K562 (cell line): ENCODE data around the gene SCFD2. TPM values are rescaled to one million over a fixed set of nuclear protein-coding genes. Genes with fewer than 3 reads are reported as not detected.
A peak's percentile ranks its signal among the peaks of the same experiment; 100 is the strongest.

Experiments
- CTCFL ChIP-seq: IDR thresholded peaks from 2 replicates; pipeline ENCODE4 v1.6.1; 2011; ENCODE audit warnings: borderline replicate concordance, low read depth, mild to moderate bottlenecking, moderate library complexity, low read length; ENCODE audit not compliant: insufficient read depth, poor library complexity, severe bottlenecking
- CUX1 ChIP-seq: fragments of 200-800 bp; sonication (Bioruptor generic); IDR thresholded peaks from 2 replicates; pipeline ENCODE4 v1.6.1; 2016; ENCODE audit warnings: missing genetic modification characterization, missing compliant biosample characterization
- E2F6 ChIP-seq, 2 experiments: IDR thresholded peaks; 2 replicates each; pipeline ENCODE4 v1.6.1; 2011; ENCODE audit warnings: borderline replicate concordance in 1 of 2, control low read depth in 1 of 2, low read depth in 1 of 2, low read length in 1 of 2, mild to moderate bottlenecking in 1 of 2, mixed read lengths in 1 of 2, moderate library complexity in 1 of 2; ENCODE audit not compliant: insufficient read depth in 1 of 2, insufficient read length in 1 of 2, poor library complexity in 1 of 2, severe bottlenecking in 1 of 2; ENCODE audit errors: extremely low read depth in 1 of 2
- HDAC1 ChIP-seq, 2 experiments: fragments of 450-650 bp; IDR thresholded peaks; 2 replicates each; pipeline ENCODE4 v1.6.1; 2016 to 2017; ENCODE audit warnings: inconsistent platforms in 1 of 2, mild to moderate bottlenecking in 1 of 2, moderate library complexity in 1 of 2
- NCOA1 ChIP-seq: fragments of 450-650 bp; IDR thresholded peaks from 2 replicates; pipeline ENCODE4 v1.6.1; 2016; ENCODE audit warnings: low read depth
- SMARCE1 ChIP-seq: fragments of 450-650 bp; IDR thresholded peaks from 2 replicates; pipeline ENCODE4 v1.7.1; 2016; ENCODE audit warnings: mild to moderate bottlenecking
- THAP12 ChIP-seq: fragments of 250-450 bp; sonication (Bioruptor Pico); IDR thresholded peaks from 2 replicates; pipeline ENCODE4 v1.9.0; 2021; ENCODE audit warnings: mild to moderate bottlenecking, inconsistent platforms
- ZFPM2 ChIP-seq: fragments of 250-450 bp; sonication (Bioruptor Pico); IDR thresholded peaks from 2 replicates; pipeline ENCODE4 v1.5.1; 2022; ENCODE audit warnings: mild to moderate bottlenecking
- ZNF324 ChIP-seq: fragments of 250-450 bp; sonication (Bioruptor Pico); IDR thresholded peaks from 2 replicates; pipeline ENCODE4 v1.4.0; 2020; ENCODE audit warnings: mild to moderate bottlenecking
- polyA plus RNA-seq, 8 experiments: library from polyadenylated mRNA; depleted of rRNA in 4 of 8; stranded (reverse) in 5 of 8; unstranded in 3 of 8; fragments of >200 nt; fragmentation: Nextera tagmentation in 2 of 8; fragmentation: Illumina TruSeq in 1 of 8; extraction: Ambion mirVana in 2 of 8; extraction: Trizol in 1 of 8; gene quantifications; 2 replicates each; pipeline versions ENCODE4 v1.2.1 to v1.2.3, GENCODE V29; 2011 to 2014; ENCODE audit warnings: inconsistent platforms in 1 of 8, missing spikeins in 1 of 8
- total RNA-seq, 7 experiments: library from RNA; depleted of rRNA in 6 of 7; stranded (reverse); fragments of >200 nt in 6 of 7; fragmentation: Illumina TruSeq in 2 of 7; extraction: Trizol in 2 of 7; gene quantifications; 2 replicates each; pipeline versions ENCODE4 v1.2.1 to v1.2.3, GENCODE V29; 2011 to 2021; ENCODE audit warnings: low replicate concordance in 1 of 7
- TF ChIP-seq, protein P1 (sequence below), 3 experiments: fragments of 200-800 bp in 1 of 3; fragments of 250-450 bp in 1 of 3; fragments of 450-650 bp in 1 of 3; sonication (Bioruptor Pico) in 1 of 3; sonication (Bioruptor generic) in 1 of 3; formaldehyde crosslinking in 1 of 3; IDR thresholded peaks; 2 replicates each; pipeline versions ENCODE4 v1.6.1 to v1.8.0; 2016 to 2022; ENCODE audit warnings: mild to moderate bottlenecking in 2 of 3, missing genetic modification characterization in 2 of 3, missing compliant biosample characterization in 1 of 3, moderate library complexity in 1 of 3

SCFD2 gene
- total and polyA plus RNA-seq, 9 of the 15 experiments (the other 6 are each of a cell fraction or from before 2014, with no cell fraction given), result 5.7 to 30.3 (median 22.8) TPM

DNA sequence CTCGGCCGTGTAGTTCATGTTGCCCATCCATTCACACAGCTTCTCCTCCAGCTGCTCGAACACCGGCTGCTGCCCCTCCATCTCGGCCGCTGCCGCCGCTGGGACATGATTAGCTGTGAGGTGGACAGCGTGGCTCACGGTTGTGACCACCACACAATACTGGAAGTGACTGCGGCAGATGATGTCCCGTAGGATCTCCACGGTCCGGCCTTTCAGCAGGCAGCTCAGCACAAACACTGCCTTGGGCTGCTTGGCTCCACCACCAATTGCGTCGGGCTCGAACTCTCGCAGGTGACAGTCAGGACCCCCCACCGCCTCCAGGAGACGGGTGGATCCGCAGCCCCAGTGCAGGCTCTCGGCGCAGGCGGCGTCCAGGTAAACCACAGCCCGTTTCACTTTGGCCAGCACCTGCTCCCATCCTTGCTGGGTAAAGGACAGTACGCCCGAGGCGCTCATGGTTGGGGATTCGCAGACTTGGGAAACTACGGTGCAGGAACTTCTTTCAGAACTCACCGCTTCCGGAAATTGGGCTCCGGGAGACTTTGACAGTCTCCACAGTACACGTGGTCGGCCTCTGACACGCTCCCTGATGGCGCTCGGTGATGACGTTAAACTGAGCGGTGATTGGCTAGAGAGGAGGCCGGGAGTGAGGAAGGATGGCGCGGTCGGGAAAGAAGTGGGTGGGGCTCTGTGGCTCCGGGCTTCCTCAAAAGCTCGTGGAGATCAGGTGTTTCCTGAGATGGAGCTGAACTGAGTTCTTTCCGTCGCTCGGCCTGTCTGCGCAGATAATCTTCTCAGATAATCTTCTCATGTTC lies at the start of gene SCFD2 (continued):
- no peak for TF ChIP-seq CUX1 (CRISPR knock-in tag)
- TF ChIP-seq ZNF324 (CRISPR knock-in tag), result no peak
- TF ChIP-seq CTCFL, result no peak
- TF ChIP-seq THAP12 (CRISPR knock-in tag), result no peak
- no peak for TF ChIP-seq NCOA1
- TF ChIP-seq ZFPM2, result no peak
- TF ChIP-seq HDAC1 (IDR thresholded peaks at IDR 0.05), result peak; percentile 95 to 100; a peak in 3 of 4 replicates
- no peak; the same call in 1 of the 2 replicates for TF ChIP-seq SMARCE1
- TF ChIP-seq, protein P1, sequence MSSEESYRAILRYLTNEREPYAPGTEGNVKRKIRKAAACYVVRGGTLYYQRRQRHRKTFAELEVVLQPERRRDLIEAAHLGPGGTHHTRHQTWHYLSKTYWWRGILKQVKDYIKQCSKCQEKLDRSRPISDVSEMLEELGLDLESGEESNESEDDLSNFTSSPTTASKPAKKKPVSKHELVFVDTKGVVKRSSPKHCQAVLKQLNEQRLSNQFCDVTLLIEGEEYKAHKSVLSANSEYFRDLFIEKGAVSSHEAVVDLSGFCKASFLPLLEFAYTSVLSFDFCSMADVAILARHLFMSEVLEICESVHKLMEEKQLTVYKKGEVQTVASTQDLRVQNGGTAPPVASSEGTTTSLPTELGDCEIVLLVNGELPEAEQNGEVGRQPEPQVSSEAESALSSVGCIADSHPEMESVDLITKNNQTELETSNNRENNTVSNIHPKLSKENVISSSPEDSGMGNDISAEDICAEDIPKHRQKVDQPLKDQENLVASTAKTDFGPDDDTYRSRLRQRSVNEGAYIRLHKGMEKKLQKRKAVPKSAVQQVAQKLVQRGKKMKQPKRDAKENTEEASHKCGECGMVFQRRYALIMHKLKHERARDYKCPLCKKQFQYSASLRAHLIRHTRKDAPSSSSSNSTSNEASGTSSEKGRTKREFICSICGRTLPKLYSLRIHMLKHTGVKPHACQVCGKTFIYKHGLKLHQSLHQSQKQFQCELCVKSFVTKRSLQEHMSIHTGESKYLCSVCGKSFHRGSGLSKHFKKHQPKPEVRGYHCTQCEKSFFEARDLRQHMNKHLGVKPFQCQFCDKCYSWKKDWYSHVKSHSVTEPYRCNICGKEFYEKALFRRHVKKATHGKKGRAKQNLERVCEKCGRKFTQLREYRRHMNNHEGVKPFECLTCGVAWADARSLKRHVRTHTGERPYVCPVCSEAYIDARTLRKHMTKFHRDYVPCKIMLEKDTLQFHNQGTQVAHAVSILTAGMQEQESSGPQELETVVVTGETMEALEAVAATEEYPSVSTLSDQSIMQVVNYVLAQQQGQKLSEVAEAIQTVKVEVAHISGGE (CRISPR knock-in tag; IDR thresholded peaks at IDR 0.05), result peak in 1 of 3 experiments; percentile 74; a peak in 2 of 6 replicates
- TF ChIP-seq E2F6 (IDR thresholded peaks at IDR 0.05; ENCODE audit: borderline replicate concordance in 1 of 2, extremely low read depth in 1 of 2, insufficient read depth in 1 of 2, insufficient read length in 1 of 2, low read depth in 1 of 2, low read length in 1 of 2, poor library complexity in 1 of 2, severe bottlenecking in 1 of 2), result peak; percentile 73 to 82
